HepG2 (cell line): Measurements from ENCODE around the gene NSD1. TPM values are rescaled to one million over a fixed set of nuclear protein-coding genes. Genes with fewer than 3 reads are reported as not detected.

ENCODE experiments used
- ATAC-seq: fragments of 200-7000 bp; cut with Tn5 transposase; 3 replicates; pipeline ENCODE4 v1.9.1; 2020; ENCODE audit warnings: mild to moderate bottlenecking, moderate library complexity
- BruUV-seq: library from RNA; stranded (reverse); fragments of 400-500 nt; replicated peaks from 2 replicates; lab custom pipeline; 2021; lab: Mats Ljungman, UMichigan
- CTCF ChIA-PET: fragments of 300-600 bp; formaldehyde crosslinking; extraction: SDS; loops from one replicate; lab custom pipeline; 2021; ENCODE audit warnings: low total read pairs, inconsistent platforms, low intra/inter-chr PET ratio; lab: Yijun Ruan, JAX
- POLR2A ChIA-PET: fragments of 350-600 bp; sonication (Branson Sonifier 250); formaldehyde crosslinking; loops from one replicate; lab custom pipeline; 2020; ENCODE audit warnings: antibody characterized with exemption, inconsistent platforms; lab: Yijun Ruan, JAX
- DNase-seq: peaks from one replicate; pipeline ENCODE4 v3.0.0-alpha.2; 2015; ENCODE audit warnings: low spot score
- FAIRE-seq: peaks from 3 replicates; lab custom pipeline; 2011; peaks lifted over from hg19 to GRCh38; lab: Jason Lieb, UNC
- H2AFZ ChIP-seq: one replicate; pipeline ENCODE4 v1.6.1; 2011; ENCODE audit warnings: low read length, inconsistent platforms
- H3K27ac ChIP-seq: fragments of 300-600 bp; 3 replicates; pipeline ENCODE4 v1.8.0; 2011; ENCODE audit warnings: mixed run types, mild to moderate bottlenecking, mixed read lengths, low read length, inconsistent platforms; ENCODE audit not compliant: insufficient read depth; ENCODE audit errors: extremely low read length
- H3K27me3 ChIP-seq, 2 experiments: fragments of 200-600 bp in 1 of 2; 2 replicates in 1 of 2; 3 replicates in 1 of 2; pipeline versions ENCODE4 v1.6.0 to v1.8.0; 2011; ENCODE audit warnings: low read length in 2 of 2, mild to moderate bottlenecking in 2 of 2, moderate library complexity in 2 of 2, inconsistent platforms in 1 of 2; ENCODE audit not compliant: insufficient read depth in 2 of 2, control insufficient read depth in 1 of 2
- H3K36me3 ChIP-seq, 2 experiments: fragments of 200-600 bp in 1 of 2; replicated peaks in 1 of 2; 2 replicates in 1 of 2; 3 replicates in 1 of 2; pipeline versions ENCODE4 v1.5.1 to v1.8.0; 2011; ENCODE audit warnings: low read length in 2 of 2, inconsistent platforms in 1 of 2; ENCODE audit not compliant: insufficient read depth in 2 of 2, control insufficient read depth in 1 of 2
- H3K4me1 ChIP-seq: 2 replicates; pipeline ENCODE4 v1.5.1; 2012; ENCODE audit warnings: low read length, inconsistent platforms; ENCODE audit not compliant: insufficient read depth
- H3K4me2 ChIP-seq: 2 replicates; pipeline ENCODE4 v1.6.0; 2011; ENCODE audit warnings: low read depth, low read length, inconsistent platforms
- H3K4me3 ChIP-seq, 3 experiments: fragments of 200-600 bp in 1 of 3; sonication (generic), shearing (Covaris generic) in 1 of 3; replicated peaks in 1 of 3; 2 replicates each; pipeline ENCODE4 v1.5.1; 2011 to 2016; ENCODE audit warnings: low read length in 3 of 3, inconsistent platforms in 2 of 3, low read depth in 2 of 3, mild to moderate bottlenecking in 2 of 3, control low read depth in 1 of 3, mixed read lengths in 1 of 3; ENCODE audit not compliant: insufficient read depth in 1 of 3
- H3K79me2 ChIP-seq: one replicate; pipeline ENCODE4 v1.6.1; 2011; ENCODE audit warnings: low read length, inconsistent platforms; ENCODE audit not compliant: insufficient read depth
- H3K9ac ChIP-seq: 2 replicates; pipeline ENCODE4 v1.6.0; 2011; ENCODE audit warnings: mild to moderate bottlenecking, low read depth, low read length, inconsistent platforms; ENCODE audit not compliant: insufficient read depth
- H3K9me3 ChIP-seq: 2 replicates; pipeline ENCODE4 v1.5.1; 2012; ENCODE audit warnings: mild to moderate bottlenecking, low read length
- H4K20me1 ChIP-seq: 2 replicates; pipeline ENCODE4 v1.6.0; 2011; ENCODE audit warnings: inconsistent platforms, mild to moderate bottlenecking, low read length, moderate library complexity; ENCODE audit not compliant: insufficient read depth
- DBP ChIP-seq: sonication (generic); formaldehyde crosslinking; IDR thresholded peaks from 2 replicates; pipeline ENCODE4 v1.4.0; 2020; ENCODE audit warnings: missing genetic modification reagents; ENCODE audit errors: not compliant biosample characterization
- FUBP1 ChIP-seq: sonication (generic); formaldehyde crosslinking; IDR thresholded peaks from 2 replicates; pipeline ENCODE4 v1.5.1; 2020; ENCODE audit warnings: missing genetic modification reagents, mild to moderate bottlenecking, borderline replicate concordance
- HES4 ChIP-seq: sonication (generic); formaldehyde crosslinking; IDR thresholded peaks from 2 replicates; pipeline ENCODE4 v1.9.0; 2021; ENCODE audit warnings: mild to moderate bottlenecking, missing genetic modification reagents, borderline replicate concordance
- HNRNPH1 ChIP-seq: fragments of 200-400 bp; formaldehyde crosslinking; optimal IDR thresholded peaks from 2 replicates; pipeline ENCODE3; 2017; ENCODE audit warnings: mild to moderate bottlenecking, low read depth, low read length
- MAFG ChIP-seq: sonication (generic); formaldehyde crosslinking; IDR thresholded peaks from 2 replicates; pipeline ENCODE4 v1.5.1; 2020; ENCODE audit warnings: mild to moderate bottlenecking, missing genetic modification reagents
- MLX ChIP-seq: IDR thresholded peaks from 2 replicates; pipeline ENCODE4 v1.6.1; 2016
- NR2F2 ChIP-seq: IDR thresholded peaks from 2 replicates; pipeline ENCODE4 v1.6.1; 2012; ENCODE audit warnings: low read depth, inconsistent platforms, borderline replicate concordance
- NR2F6 ChIP-seq, 2 experiments: IDR thresholded peaks; 2 replicates each; pipeline ENCODE4 v1.6.1; 2016; ENCODE audit warnings: antibody characterized with exemption in 1 of 2, mild to moderate bottlenecking in 1 of 2
- PRPF4 ChIP-seq: fragments of 200-400 bp; formaldehyde crosslinking; IDR thresholded peaks from 2 replicates; pipeline ENCODE4 v1.6.1; 2016; ENCODE audit warnings: low read length, low read depth; ENCODE audit not compliant: poor library complexity, severe bottlenecking
- SOX13 ChIP-seq, 3 experiments: fragments of 450-650 bp in 1 of 3; sonication (generic) in 1 of 3; formaldehyde crosslinking in 1 of 3; IDR thresholded peaks in 2 of 3; conservative IDR thresholded peaks in 1 of 3; 2 replicates each; pipeline versions ENCODE4 v1.5.0 to v1.6.1; 2016 to 2020; ENCODE audit warnings: antibody characterized with exemption in 1 of 3, mild to moderate bottlenecking in 1 of 3, missing compliant biosample characterization in 1 of 3, missing genetic modification reagents in 1 of 3, moderate library complexity in 1 of 3
- U2AF2 ChIP-seq: fragments of 200-400 bp; formaldehyde crosslinking; IDR thresholded peaks from 2 replicates; pipeline ENCODE4 v1.6.1; 2017; ENCODE audit warnings: low read depth, mild to moderate bottlenecking, low read length
- ZBTB1 ChIP-seq: sonication (generic); formaldehyde crosslinking; IDR thresholded peaks from 2 replicates; pipeline ENCODE4 v1.4.0; 2020; ENCODE audit warnings: missing genetic modification reagents, borderline replicate concordance
- ZNF121 ChIP-seq: sonication (generic); formaldehyde crosslinking; IDR thresholded peaks from 2 replicates; pipeline ENCODE4 v1.5.0; 2020; ENCODE audit warnings: mild to moderate bottlenecking, missing genetic modification reagents
- ZNF567 ChIP-seq: sonication (generic); formaldehyde crosslinking; IDR thresholded peaks from 2 replicates; pipeline ENCODE4 v1.8.1; 2023; ENCODE audit warnings: mild to moderate bottlenecking, missing genetic modification reagents, borderline replicate concordance
- ZSCAN5A ChIP-seq: sonication (generic); formaldehyde crosslinking; IDR thresholded peaks from 2 replicates; pipeline ENCODE4 v1.8.0; 2022; ENCODE audit warnings: mild to moderate bottlenecking, missing genetic modification reagents, borderline replicate concordance
- WGBS: methylation state at CpG from one replicate; pipeline ENCODE4 v1.1.6; 2017; ENCODE audit warnings: low lambda C conversion rate; 5-methylcytosine and 5-hydroxymethylcytosine counted together
- in situ Hi-C: cut with HindIII; loops from 2 replicates; pipeline ENCODE4 v1.10.0; 2017; ENCODE audit warnings: low pct_unique_long_range_greater_than_20kb; ENCODE audit not compliant: extremely low pct_ligation_motif_present
- intact Hi-C: fragments of 100-400 bp; cut with micrococcal nuclease; formaldehyde crosslinking; loops from one replicate; pipeline ENCODE4 v1.10.0; 2022; ENCODE audit not compliant: unreplicated experiment
- polyA plus RNA-seq, 8 experiments: library from polyadenylated mRNA; depleted of rRNA in 3 of 8; stranded (reverse) in 7 of 8; unstranded in 1 of 8; fragments of >200 nt; fragmentation: Illumina TruSeq in 4 of 8; extraction: Trizol in 4 of 8; gene quantifications; 2 replicates each; pipeline versions ENCODE4 v1.2.1 to v1.2.3, GENCODE V29; 2011 to 2016; ENCODE audit warnings: low read depth in 4 of 8, missing spikeins in 1 of 8, mixed read lengths in 1 of 8; ENCODE audit not compliant: insufficient read depth in 1 of 8
- total RNA-seq, 5 experiments: library from RNA; depleted of rRNA; stranded (reverse); fragments of >200 nt; fragmentation: Illumina TruSeq; extraction: Trizol; gene quantifications; 2 replicates each; pipeline ENCODE4 v1.2.3, GENCODE V29; 2016; ENCODE audit warnings: low read depth in 1 of 5

NSD1 gene
- total and polyA plus RNA-seq, 2 of the 13 experiments (the other 11 are each of a cell fraction or from before 2014, with no cell fraction given): 0.01 to 0.09 TPM

DNA sequence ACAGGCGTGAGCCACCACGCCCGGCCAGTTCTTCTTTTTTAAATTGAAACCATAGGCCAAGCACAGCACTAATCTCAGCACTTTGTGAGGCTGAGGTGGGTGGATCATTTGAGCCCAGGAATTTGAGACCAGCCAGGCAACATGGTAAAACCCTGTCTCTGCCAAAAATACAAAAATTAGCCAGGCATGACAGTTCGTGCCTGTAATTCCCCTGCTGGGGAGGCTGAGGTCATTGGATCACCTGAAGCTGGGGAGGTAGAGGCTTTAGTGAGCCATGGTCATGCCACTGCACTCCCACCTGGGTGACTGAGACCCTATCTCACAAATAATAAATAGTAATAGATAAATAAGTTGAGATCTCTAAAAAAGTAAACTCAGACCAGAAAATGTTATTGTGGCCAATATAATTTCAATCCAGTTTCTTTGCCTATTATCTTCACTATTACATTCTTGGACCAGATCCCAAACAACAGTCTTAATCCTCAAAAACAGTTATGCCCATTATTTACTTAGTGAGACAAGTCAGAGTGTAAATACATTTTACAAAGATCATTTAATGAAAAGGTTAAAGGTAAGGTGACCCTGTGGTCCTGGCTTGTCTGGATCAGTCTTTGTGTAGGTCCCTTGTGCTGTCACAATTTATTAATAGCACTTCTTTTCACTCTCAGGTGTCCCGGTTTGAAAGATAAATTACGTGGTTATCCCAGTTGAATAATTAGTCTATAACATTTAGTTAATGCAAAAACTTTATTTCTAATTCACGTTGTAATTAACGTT lies 116.4 kb downstream of the NSD1 start:
- Histone ChIP-seq H3K4me1 (peaks cover 8% of the 10 kb centered on the region; the same call in 1 of the 2 replicates), H3K4me3 (no peak overlapping the region), H3K9ac (no peak overlapping the region), H3K27ac (no peak overlapping the region), H3K27me3 (0 out of 5 replicates have a peak, but pooled peaks cover 0 to 4% of the 10 kb centered on the region in 2 experiments), H3K79me2 (no peaks in the 10 kb centered on the region), H2AFZ (no peak overlapping the region), H4K20me1 (no peaks in the 10 kb centered on the region), H3K9me3 (no peaks in the 10 kb centered on the region), H3K36me3 (no peaks in the 10 kb centered on the region), H3K4me2 (no peak overlapping the region)
- ATAC-seq (no peak), FAIRE-seq (no peak), DNase-seq (peak; percentile 12)
- intact Hi-C loops (no loop called here), in situ Hi-C loops (no loop called here)
- WGBS: 39% methylated on average over 8 of the region's 8 CpGs
- ChIA-PET POLR2A (no interaction called here), CTCF (no interaction called here)
- BruUV-seq: no TSS peak
- TF ChIP-seq U2AF2: no peak
- no peak for TF ChIP-seq ZNF567 (CRISPR knock-in tag)
- peak; percentile 62; the same call in 1 of the 2 replicates for TF ChIP-seq NR2F2
- no peak for TF ChIP-seq SOX13 (IDR thresholded peaks at IDR 0.05)
- TF ChIP-seq SOX13 (CRISPR knock-in tag; conservative IDR thresholded peaks at IDR 0.05 in 1 of 2, IDR thresholded peaks at IDR 0.05 in 1 of 2): peak in 1 of 2 experiments; percentile 20; a peak in 1 of 4 replicates
- TF ChIP-seq DBP (CRISPR knock-in tag): no peak
- no peak for TF ChIP-seq HNRNPH1
- TF ChIP-seq ZSCAN5A (CRISPR knock-in tag): no peak
- TF ChIP-seq FUBP1: no peak
- no peak for TF ChIP-seq MLX (CRISPR knock-in tag)
- TF ChIP-seq ZBTB1: no peak
- no peak for TF ChIP-seq ZNF121 (CRISPR knock-in tag)
- TF ChIP-seq MAFG (CRISPR knock-in tag): no peak
- TF ChIP-seq NR2F6 (IDR thresholded peaks at IDR 0.05): peak; percentile 57; the same call in 1 of the 2 replicates
- TF ChIP-seq NR2F6 (CRISPR knock-in tag; IDR thresholded peaks at IDR 0.05): no peak
- TF ChIP-seq PRPF4: no peak
- TF ChIP-seq HES4 (CRISPR knock-in tag): no peak
